ENCODE results near the gene HPCAL1.

DNA sequence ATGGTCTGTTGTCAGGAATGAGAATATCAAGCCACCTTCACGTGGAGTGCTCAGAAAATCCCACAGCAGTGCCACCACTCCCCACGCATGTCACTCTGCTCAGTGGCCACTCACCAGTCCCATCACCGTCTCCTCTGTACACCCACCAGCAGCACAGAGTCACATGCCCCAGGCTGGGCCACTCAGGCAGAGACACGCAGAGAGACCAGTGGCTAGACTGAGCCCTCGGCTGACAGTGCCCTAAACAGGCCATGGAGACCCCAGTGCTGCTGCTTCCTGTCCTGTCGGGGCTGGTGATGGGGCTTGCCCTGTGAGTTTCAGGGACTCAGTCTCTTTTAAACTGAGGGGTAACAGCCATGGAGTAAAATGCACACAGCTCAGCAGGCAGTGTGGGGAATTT, 119.5 kb downstream of the HPCAL1 start:
- TF ChIP-seq EZH2 (IDR thresholded peaks at IDR 0.05) (no peak), CTCF (IDR thresholded peaks at IDR 0.05) (no peak)

Measured in neural progenitor cell (in vitro differentiated cells).